ENCODE results near the gene TBPL1.
"Not testable (repeated sequence)": the region's sequence is repeated elsewhere in the genome, so short reads cannot be mapped to it uniquely, and the experiment has no call there.

Gene TBPL1

DNA sequence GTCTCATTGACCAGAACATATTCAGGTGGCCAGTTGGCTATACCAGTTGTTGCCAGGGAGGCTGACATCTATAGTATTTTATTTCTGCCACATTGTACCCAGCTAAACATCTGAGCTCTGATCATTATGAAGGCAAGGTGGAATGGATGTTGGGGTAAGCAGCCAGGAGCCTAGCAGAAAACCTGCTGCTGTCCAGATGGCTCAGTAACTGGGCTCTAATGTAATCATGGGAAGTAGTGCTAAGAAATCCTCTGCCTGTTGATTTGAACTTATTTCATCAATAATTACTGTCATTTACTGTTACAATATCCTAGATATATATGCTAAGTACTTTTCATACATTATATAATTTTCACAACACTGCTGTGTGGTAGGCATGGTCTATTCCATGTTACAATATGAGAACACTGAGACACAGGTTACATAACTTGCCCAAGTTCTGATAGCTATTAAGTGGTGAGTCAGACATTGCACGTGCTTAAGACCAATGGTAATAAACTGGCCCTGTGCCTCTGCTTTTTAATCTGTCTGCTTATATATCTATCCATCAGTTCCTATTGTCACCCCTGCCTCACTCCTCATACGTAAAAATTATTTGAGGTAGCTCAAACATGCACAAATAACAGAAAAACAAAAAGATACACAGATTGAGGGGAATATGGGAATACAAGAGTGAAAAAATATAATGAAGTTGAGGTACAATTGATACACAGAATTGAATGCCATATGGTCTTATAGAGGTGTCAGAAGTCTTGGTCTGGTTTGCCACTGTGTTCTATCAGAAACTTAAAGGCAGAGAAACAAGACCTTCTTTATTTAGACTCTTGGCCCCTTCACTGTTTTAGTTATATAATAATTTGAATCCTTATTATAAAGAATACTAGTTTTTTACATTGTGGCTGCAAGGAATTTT is 25.2 kb downstream of the TBPL1 start:
- no peak for DNase-seq

DNA sequence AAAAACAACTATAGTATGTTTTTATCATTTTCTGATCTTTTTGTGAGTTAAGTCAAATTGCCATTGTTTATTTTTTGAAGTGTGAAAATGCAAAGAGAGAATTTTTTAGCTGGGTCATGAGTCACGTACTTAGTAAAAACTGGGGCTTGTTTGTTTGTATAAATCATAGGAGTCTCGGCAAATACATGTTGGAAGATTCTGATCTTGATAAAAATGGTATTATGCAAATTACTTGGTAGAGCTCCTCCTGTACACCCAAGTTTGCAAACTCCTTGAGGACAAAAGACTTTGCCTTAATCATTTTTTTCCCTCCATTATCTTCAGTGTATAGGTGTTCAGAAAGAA is 25.8 kb downstream of the TBPL1 start:
- DNase-seq = no peak

DNA sequence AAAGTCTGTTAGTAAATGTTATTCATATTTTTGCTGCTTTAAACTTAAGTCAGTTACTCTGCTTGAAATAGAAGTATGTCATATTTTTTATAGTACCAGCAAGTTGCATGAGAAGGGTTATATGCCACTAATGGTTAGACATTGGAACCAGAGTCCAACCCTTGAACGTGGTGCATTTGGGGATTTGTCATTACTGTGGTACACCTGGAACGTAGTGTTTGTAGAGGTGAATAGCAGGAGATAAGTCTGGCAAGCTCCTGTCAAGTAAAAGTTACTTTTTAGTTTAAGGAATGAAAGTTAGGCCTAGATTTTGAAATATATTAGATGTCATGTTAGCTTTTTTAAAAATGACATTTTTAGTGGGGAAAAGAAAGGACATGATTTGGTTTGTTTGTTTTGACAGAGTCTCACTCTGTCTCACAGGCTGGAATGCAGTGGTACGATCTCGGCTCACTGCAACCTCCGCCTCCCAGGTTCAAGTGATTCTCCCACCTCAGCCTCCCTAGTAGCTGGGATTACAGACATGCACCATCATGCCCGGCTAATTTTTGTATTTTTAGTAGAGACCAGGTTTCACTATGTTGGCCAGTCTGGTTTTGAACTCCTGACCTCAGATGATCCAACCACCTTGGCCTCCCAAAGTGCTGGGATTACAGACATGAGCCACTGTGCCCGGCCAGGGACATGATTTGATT is 26.4 kb downstream of the TBPL1 start:
- not testable (repeated sequence) for DNase-seq

DNA sequence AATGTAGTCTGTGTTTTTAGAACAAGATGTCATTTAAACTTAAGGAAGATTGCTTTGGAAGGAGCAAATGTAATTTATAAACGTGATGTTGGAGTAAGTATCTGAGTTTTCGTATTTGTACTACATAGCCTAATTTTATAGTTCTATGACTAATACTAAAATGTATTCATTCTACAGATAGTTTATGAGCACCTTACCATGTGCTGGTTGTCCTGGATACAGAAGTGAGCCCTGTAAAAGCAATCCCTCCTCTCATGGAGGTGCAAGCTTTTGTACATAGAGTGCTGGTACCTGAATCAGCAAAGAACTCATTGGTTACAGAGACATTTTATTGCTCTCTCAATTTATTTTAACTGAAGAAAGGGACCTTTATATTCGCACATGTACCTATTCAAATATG is 27.1 kb downstream of the TBPL1 start:
- DNase-seq = no peak

DNA sequence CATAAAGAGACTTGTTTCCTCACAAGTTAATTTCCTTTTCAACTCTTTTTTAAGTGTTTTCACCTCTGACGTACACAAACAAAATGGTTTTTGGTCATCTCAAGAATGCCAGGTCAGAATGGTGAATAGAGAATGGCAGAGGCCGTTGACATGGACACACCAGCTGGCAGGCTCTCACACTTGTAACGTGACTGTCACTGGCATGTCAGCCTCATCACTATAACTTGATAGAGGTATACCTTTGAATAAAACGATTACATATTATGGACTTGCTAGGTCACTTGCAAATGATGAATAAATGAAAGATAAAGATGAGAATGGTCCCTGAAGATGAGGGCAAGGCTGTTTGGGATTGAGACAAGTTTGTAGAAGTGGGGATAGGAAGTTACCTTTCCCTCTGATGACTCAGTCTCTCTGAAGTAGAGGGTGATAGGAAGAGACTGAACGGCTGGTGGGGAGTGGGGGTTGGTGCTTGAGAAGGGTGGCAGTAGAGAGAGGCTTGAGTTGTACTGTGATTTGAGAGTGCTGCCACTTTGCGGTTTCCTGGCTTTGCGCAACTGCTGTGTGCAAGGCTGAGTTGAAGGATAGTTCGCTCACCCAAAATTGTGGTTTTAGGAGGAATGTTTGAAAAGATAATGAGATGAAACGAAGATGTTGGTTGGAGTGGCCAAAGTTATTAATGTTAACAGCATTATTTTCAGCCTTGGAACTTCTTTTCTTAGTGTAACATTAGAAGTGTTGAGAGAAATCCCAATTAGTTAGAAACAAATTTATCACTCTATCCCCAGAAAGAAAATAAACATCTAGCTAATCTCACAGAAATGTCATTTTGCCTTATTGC is 30.3 kb downstream of the TBPL1 start:
- peak; percentile 50 for DNase-seq

DNA sequence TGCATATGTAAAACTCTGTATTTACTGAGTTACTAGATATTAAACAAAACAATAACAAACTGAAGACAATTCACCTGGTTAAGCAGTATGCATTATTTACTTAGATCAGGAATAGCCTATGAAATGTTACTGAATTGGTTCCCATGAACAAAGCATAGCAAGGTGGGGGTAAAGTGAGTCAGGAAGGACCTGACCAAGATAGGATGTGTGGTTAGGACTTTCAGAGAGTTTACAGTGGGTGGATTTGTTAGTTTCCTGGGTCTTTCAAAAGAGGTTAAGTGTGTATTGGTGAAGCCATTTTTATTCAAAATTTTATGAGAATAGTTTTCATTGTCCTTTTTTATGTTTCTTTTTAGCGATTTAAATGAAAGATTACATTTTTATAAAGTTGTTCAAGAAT is 32.9 kb downstream of the TBPL1 start:
- no peak for DNase-seq

DNA sequence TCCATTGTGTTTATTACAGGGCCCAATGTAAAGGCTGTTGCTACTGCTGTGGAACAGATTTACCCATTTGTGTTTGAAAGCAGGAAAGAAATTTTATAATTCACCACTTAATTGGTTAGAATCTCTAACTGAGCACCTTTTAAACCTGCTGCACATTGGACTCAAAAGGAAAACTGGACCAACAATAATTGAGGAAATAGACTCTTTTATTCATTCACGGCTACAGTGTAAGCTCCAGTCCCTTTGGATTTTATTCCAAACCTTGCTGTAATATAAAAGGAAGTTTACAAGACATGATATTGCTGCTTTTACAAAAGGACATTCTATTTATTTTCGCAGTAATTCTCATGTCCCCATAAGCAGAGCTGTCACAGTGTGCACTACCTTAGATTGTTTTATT is 33.9 kb downstream of the TBPL1 start:
- no peak for DNase-seq

DNA sequence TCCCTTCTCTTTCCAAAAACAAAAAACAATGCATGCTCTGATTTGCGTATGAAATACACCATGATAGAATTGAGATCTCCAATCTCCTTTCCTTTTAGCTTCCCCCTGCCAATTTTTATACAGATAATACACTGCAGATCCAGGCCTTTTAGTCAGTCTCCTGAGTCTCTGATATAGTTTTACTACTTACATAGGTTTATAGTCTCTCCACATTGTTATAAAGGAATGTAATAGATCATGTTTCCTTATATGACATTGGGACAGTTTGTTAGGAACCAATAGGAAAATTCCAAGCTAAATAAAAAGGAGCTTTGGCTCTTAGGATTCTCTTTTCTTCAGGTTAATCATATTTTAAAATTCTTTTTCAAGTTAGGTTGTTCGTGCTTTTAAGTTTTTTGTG is 36.5 kb downstream of the TBPL1 start:
- DNase-seq = no peak

DNA sequence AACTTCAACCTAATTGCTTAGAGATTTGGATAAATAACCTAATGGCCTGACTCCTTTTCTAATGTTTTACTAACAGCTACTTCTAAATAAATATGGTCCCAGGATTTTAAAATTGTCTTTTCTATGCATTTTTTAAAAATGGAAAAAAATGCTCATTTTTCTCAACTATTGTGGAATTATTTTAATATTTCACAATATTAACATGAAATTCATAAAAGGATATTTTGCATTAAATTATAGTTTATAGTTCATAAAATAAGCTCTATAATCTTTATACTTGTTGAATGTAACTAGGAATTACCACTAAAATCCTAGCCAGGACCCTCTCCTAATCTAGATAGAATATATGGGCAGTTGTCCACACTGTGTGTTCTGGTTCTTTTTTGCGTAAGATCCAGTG is 37.3 kb downstream of the TBPL1 start:
- DNase-seq = no peak

DNA sequence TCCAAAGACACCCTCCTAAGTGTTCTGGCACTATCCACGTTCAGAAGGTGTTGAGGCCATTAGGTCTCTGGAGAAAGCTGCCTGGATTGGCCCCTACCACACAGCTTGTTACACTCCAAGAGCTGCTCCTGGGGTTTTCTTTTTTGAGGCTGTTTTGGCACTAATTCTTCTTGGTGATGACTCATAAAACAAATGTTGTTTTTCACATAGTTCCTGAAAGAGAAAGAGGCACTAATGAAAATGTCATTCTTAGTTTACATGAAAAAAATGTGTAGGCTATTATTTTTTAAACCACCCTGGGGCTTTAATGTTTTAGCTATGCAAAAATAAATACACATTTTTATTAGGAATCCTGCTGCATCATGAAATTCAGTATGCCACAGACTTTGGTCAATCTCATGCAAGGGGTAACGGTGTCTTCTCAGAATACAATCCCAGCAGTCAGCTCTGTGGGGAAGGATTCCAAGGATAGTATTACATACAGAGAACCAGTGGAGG is 38.1 kb downstream of the TBPL1 start:
- DNase-seq = no peak

DNA sequence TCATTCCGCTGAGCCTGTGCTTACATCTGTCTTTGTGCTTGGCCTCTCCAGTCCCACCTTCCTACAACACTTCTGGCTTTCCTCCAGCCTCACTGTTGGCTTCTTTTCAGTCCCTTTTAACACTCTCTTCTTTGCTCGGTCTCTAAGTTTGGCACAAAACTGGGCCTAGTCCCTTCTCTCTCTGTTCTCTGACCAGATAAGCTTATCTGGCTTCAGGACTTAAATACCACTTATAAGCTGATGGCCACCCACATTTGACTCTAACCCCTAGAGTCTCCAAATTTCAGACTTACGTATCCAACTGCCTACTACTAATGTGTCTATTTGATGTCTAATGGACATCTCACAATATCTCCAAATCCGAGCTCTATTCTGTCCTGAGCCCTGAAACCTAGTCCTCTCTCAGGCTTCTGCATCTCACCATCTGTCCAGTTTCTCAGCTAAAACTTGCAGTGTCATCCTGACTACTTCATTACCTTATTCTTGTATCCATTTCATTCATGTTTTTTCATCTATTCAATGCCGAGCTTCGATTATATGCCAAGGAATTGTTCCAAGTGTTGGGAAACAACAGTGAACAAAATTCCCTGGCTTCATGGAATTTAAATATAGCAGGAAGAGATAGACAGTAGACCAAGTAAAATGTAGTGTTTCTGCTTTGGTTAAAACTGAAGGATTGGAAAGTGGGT is 40.1 kb downstream of the TBPL1 start:
- no peak for DNase-seq

DNA sequence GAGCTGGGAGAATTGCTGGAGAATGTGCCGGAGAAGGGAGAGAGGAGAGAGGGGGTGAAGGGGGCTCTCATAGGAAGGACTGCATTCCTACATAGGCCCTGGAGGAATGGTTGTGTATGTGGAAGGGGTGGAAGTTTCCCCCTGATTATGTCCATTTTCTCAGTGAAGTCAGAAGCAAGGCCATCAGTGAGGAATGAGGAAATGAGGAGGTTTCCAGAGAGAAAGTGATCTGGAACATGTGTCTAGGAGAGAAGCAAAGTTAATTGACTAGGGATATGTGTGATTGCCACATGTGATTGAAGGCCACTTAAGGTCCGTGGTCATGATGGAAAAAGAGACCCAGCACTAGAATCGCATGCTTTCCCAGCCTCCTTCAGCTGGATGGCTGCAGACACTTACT is 42.3 kb downstream of the TBPL1 start:
- DNase-seq = no peak

DNA sequence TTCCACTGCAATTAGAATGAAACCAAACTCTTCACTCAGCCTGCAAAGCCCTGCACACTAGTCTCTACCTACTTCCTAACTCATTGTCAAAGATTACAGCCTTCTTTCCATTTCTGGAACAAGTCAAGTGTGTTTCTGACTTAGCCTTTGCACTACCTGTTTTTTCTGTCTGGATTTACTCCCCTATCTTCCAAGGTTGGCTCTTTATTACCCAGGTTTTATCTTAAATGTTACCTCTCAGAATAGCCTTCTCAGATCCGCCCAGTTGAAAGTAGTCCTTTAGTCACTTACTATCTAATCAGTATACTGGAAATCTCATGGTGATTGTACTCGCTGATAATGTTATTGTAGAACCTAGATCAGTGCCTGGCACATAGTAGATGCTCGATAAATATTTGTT is 42.7 kb downstream of the TBPL1 start:
- DNase-seq = no peak

DNA sequence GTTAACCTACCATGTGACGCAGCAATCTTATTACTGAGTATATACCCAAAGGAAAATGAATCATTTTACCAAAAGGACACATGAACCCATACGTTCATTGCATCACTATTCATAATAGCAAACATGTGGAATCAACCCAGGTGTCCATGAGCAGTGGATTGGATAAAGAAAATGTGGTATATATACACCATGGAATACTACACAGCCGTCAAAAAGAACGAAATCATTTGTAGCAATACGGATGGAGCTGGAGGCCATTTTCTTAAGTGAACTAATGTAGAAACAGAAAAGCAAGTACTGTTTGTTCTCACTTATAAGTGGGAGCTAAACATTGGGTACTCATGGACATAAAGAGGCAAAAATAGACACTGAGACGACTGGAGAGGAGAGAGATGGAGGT is 44.2 kb downstream of the TBPL1 start:
- DNase-seq = no peak

DNA sequence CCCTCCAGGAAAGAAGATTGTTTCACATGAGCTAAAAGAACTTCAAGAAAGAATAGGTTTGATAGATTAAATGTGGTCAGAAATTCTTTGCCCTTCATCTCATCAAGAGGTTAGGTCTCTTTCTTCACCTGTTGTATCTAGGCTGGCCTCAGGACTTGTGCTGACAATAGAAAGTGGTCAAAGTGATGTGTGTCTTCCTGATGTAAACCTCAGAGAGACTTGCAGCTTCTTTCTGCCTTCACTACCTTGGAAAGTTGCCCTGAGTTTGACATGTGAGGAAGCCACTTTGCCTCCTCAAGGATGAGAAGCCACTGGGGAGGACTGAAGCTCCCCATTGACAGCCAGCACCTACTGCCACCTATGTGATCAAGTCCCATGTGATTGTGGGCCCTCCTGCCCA is 46.3 kb downstream of the TBPL1 start:
- no peak for DNase-seq

DNA sequence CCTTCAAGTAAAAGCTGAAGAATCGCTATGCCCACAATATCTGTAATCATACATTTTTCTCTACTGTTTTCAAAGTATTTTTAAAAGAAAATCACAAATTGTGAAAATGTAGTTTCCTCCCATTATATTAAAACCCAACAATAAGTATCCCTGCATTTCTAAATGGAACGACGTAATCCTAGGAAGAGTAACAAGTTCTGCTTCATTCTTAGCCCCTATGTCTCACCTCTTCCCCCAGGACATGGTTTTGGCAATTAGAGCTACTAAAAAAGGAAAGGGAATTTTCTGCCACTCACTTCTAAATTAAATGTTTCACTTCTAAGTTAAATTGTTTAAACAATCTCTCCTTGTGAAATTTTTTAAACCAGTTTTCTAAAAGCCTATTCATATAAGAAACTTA is 47.4 kb downstream of the TBPL1 start:
- no peak for DNase-seq

DNA sequence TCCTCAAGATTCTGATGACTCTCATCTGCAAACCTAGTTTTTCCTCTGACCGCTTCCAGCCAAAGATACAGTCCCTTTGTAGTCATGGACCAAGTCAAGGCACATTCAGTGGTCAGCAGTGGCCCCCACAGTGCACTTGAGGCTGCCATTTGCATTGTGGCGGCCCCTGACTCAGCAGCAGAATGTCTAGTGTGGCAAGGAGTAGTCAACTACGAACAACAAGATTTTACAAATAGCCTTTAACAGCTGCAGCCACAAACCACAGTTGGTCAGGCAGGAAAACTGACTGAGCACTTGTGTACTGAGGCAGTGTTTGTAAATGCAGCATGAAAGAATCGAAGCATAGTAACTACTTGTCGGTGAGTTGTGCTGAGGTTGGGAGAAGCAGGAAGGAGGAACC is 49.8 kb downstream of the TBPL1 start:
- no peak for DNase-seq

DNA sequence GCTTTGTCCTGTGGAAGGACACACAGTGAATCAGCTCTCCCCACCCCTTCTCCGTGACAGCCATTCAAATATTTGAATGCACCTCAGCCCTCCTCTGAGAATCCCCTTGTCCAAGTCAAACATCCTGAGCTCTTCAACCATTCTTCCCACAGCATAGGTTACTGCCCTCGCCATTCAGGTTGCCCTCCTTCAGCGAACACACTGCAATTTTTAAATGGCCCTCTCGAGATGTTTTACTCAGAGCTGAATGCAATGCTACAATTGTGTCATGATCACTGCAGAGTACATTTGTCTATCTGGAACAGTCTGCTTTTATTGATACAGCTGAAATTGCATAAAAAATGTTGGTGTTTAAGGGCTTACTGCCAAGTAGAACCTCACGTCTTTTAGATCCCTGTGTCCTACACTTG is 50.5 kb downstream of the TBPL1 start:
- DNase-seq = no peak

DNA sequence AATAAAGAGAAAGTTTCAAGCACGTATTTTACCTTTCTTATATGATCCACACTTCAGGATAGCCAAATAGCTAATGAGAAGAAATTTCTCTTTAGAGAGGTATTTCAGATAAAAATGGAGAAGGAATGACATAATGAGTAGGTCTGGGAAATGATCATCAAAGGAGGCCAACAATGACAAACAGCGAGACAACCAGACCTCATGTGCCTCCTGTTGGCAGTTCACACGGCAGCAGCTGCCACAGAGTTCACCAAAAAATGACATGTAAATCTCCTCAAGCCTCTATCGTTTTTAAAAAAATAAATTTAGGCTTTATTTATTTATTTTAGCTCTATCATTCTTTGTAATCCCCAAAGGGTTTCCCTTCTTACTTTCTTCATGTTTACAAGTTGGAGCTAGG is 51.7 kb downstream of the TBPL1 start:
- DNase-seq = no peak

DNA sequence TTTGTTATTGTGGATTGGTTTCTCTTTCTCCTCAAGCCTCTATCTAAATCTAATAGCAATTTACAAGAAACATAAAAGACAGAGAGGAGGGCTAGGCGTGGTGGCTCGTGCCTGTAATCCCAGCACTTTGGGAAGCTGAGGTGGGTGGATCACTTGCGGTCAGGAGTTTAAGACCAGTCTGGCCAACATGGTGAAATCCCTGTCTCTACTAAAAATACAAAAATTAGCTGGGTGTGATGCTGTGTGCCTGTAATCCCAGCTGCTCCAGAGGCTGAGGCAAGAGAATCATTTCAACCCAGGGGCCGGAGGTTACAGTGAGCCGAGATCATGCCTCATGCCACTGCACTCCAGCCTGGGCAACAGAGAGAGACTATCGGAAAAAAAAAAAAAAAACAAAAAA is 52.8 kb downstream of the TBPL1 start:
- no peak for DNase-seq

DNA sequence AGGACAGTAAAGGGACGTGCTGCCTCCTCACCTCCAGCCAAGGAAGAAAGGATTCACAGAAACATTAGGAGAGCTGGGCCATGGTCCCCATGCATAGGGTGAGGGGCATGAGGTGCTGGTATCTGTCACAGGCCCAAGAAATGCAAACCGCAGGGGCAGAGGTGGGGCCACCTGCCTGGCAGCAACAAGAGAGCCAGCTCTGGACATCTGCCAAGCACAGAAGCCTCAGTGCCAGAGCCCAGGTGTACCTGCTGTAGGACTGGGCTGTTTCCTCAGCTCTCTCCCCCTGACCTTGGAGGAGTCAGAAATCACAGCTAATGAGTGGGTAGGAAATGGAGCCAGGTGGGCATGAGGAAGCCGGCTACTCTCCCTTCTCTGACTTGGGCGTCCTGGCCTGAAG is 54.1 kb downstream of the TBPL1 start:
- DNase-seq = no peak

DNA sequence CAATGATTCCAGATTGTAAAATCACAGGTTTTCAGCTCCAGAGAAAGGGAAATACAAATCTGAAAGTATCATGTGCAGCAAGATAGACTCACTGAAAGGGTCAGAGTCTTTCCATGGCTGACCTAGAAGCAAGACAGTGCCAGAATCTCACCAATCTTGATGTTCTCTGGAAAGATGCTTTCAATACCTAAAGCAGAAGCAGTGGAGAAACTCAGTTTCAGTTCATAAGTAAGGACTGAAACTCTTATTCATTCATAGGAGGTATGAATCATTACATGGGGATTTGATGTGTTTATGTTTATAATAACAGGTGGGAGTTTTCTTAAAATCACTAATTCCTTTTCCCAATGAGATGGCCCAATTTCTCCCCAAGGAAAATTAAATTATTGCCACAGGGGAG is 56.9 kb downstream of the TBPL1 start:
- no peak for DNase-seq

DNA sequence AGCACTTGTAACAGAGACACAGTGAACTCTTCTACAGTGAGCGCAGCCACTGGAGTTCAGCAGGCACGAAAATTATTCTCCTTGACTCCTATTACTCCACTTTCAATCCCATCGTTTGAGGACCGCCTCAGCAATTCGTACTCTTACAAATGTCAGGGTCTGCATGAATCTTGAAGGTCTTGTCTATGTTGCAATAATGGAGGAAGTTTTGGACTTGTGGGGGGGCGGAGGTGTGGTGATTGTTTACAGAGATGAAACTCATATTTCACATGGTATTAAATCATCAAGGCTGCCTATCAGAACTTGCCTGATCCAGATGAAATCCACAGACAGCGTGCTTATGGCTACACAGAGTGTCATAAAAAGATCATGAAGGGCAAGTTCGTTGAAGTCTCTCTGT is 57.4 kb downstream of the TBPL1 start:
- DNase-seq = no peak

Data from CD4-positive, alpha-beta T cell treated with Interleukin-12 subunit alpha and Interleukin-12 subunit beta, for 1 hour (primary cell).